GM12874 (cell line): ENCODE results near the gene ITPKB.

Experiments
- CTCF ChIP-seq: IDR thresholded peaks from 2 replicates; pipeline ENCODE4 v1.5.1; 2011; ENCODE audit warnings: low read depth, mild to moderate bottlenecking, control low read depth, low read length, moderate library complexity; ENCODE audit not compliant: insufficient read depth

Gene ITPKB

GRCh38 chr1:226733876-226734275 is 5.2 kb downstream of the ITPKB start:
- TF ChIP-seq CTCF = no peak

GRCh38 chr1:226733304-226733703 is 5.8 kb downstream of the ITPKB start:
- no peak for TF ChIP-seq CTCF

- TF ChIP-seq CTCF = no peak
These were observed 6.2 kb downstream of the ITPKB start for GRCh38 chr1:226732856-226733291.

GRCh38 chr1:226731257-226731893 is 7.7 kb downstream of the ITPKB start:
- no peak for TF ChIP-seq CTCF

- no peak for TF ChIP-seq CTCF
These were observed 8.2 kb downstream of the ITPKB start for GRCh38 chr1:226730836-226731235.

GRCh38 chr1:226730071-226730470 is 9.0 kb downstream of the ITPKB start:
- TF ChIP-seq CTCF = no peak

- TF ChIP-seq CTCF = no peak
These were observed 10.6 kb downstream of the ITPKB start for GRCh38 chr1:226728448-226728847.
